Ascending aorta (tissue), 2 donors: ENCODE measurements around the gene SHISA9. TPM values are rescaled to one million over a fixed set of nuclear protein-coding genes. Genes with fewer than 3 reads are reported as not detected.

Experiments used
- DNase-seq, 2 donors: peaks; one replicate each; pipeline ENCODE4 v3.0.0-alpha.2; 2019; ENCODE audit warnings: low spot score in 2 of 2
- H3K27ac ChIP-seq, 2 donors: fragments of 200-600 bp; sonication (generic); one replicate each; pipeline ENCODE4 v1.5.1; 2016 to 2017; ENCODE audit warnings: mild to moderate bottlenecking in 1 of 2
- H3K27me3 ChIP-seq: fragments of 200-600 bp; sonication (generic); one replicate; pipeline ENCODE4 v1.5.1; 2017
- H3K36me3 ChIP-seq, 2 donors: fragments of 200-600 bp; sonication (generic); one replicate each; pipeline ENCODE4 v1.5.1; 2016
- H3K4me1 ChIP-seq, 2 donors: fragments of 200-600 bp; sonication (generic); one replicate each; pipeline ENCODE4 v1.5.1; 2016 to 2017; ENCODE audit warnings: mild to moderate bottlenecking in 1 of 2
- H3K4me3 ChIP-seq, 2 donors: fragments of 200-600 bp; sonication (generic); one replicate each; pipeline ENCODE4 v1.5.1; 2016 to 2017; ENCODE audit warnings: mild to moderate bottlenecking in 1 of 2
- H3K9me3 ChIP-seq, 2 donors: fragments of 200-600 bp; sonication (generic); one replicate each; pipeline ENCODE4 v1.5.1; 2016
- intact Hi-C: fragments of 100-400 bp; cut with DNase I; formaldehyde crosslinking; loops from one replicate; pipeline ENCODE4 v1.15.1; 2023
- total RNA-seq: library from RNA; depleted of rRNA; stranded (reverse); fragments of >200 nt; gene quantifications from one replicate; pipeline ENCODE4 v1.1.0, GENCODE V29; 2016
- TF ChIP-seq, protein P1 (sequence below), 3 experiments: fragments of 200-600 bp in 2 of 3; fragments of 450-650 bp in 1 of 3; sonication (generic) in 2 of 3; IDR thresholded peaks; one replicate each; pipeline ENCODE4 v1.5.1; 2016 to 2019; ENCODE audit warnings: antibody characterized with exemption in 3 of 3, mild to moderate bottlenecking in 1 of 3, moderate library complexity in 1 of 3

The SHISA9 gene
- total RNA-seq, 1 donor from 2014 or later: 8.9 TPM

DNA sequence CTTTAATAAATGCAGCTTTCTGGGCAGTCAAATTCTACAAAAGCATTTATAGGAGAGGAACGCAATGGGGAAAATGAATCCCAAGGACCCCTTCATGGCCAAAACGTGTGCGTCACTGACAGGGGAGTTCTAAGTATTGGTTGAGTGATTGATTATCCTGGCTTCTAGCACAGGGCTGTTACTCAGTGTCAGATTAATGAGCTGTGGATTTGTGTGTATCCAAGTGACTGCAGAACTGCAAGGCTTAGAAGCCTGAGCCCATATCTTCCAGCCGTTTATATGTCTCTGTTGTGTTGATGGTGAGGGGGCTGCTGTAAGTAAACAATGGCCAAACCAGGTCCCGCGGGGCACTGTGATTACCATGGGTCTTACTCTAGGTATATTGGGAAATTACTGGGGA lies 129.4 kb downstream of the SHISA9 start:
- Histone ChIP-seq H3K4me3 (no peak overlapping the region), H3K36me3 (no peaks in the 10 kb centered on the region), H3K4me1 (no peaks in the 10 kb centered on the region), H3K27ac (no peak overlapping the region), H3K27me3 (no peaks in the 10 kb centered on the region), H3K9me3 (no peaks in the 10 kb centered on the region)
- TF ChIP-seq, protein P1, sequence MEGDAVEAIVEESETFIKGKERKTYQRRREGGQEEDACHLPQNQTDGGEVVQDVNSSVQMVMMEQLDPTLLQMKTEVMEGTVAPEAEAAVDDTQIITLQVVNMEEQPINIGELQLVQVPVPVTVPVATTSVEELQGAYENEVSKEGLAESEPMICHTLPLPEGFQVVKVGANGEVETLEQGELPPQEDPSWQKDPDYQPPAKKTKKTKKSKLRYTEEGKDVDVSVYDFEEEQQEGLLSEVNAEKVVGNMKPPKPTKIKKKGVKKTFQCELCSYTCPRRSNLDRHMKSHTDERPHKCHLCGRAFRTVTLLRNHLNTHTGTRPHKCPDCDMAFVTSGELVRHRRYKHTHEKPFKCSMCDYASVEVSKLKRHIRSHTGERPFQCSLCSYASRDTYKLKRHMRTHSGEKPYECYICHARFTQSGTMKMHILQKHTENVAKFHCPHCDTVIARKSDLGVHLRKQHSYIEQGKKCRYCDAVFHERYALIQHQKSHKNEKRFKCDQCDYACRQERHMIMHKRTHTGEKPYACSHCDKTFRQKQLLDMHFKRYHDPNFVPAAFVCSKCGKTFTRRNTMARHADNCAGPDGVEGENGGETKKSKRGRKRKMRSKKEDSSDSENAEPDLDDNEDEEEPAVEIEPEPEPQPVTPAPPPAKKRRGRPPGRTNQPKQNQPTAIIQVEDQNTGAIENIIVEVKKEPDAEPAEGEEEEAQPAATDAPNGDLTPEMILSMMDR (IDR thresholded peaks at IDR 0.05): no peak
- intact Hi-C loops: no loop called here
- no peak for DNase-seq

DNA sequence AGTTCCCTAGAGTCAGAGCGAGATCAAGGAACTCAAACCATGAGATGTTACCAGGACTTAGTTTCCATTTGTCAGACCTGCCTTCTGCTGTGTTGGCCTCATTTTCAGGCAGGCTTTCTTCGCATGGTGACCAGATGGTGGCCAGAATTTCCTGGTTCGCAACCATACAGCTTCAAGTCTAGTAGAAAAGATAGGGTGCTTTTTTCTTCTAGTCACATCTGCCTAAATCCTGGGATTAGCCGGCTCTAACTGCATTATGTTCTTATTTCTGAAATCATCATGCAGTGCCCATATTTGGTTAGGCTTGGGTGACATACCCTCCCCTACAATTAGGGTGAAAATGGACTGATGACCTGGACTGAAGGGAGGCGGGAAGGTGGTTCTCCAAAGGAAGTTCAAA lies 131.5 kb downstream of the SHISA9 start:
- no peak for DNase-seq
- H3K36me3 ChIP-seq: no peaks in the 10 kb centered on the region
- H3K27me3 ChIP-seq: no peaks in the 10 kb centered on the region
- intact Hi-C loops: no loop called here
- no peaks in the 10 kb centered on the region for H3K9me3 ChIP-seq
- TF ChIP-seq, protein P1 (IDR thresholded peaks at IDR 0.05): no peak
- H3K27ac ChIP-seq: no peak overlapping the region
- H3K4me1 ChIP-seq: no peaks in the 10 kb centered on the region
- H3K4me3 ChIP-seq: no peak overlapping the region

DNA sequence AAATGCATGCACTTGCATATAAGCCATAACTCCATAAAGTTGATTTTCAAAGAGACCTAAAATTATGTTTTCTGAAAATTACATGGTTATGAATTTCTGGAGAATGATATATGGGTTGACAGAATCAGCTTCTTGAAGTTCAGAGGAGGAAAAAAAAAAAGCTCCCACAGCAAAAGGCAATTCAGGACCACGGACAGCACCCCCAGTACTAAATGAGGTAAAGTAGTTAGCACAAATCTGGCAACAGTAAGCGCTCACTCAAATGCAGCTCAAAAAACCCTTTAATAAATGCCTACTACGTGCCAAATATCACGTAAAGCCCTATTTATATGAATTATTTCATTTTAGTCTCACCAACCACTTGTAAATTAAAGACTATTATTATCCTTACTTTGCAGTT lies 135.2 kb downstream of the SHISA9 start:
- no peaks in the 10 kb centered on the region for H3K4me1 ChIP-seq
- no peak overlapping the region for H3K27ac ChIP-seq
- TF ChIP-seq, protein P1 (IDR thresholded peaks at IDR 0.05): no peak

DNA sequence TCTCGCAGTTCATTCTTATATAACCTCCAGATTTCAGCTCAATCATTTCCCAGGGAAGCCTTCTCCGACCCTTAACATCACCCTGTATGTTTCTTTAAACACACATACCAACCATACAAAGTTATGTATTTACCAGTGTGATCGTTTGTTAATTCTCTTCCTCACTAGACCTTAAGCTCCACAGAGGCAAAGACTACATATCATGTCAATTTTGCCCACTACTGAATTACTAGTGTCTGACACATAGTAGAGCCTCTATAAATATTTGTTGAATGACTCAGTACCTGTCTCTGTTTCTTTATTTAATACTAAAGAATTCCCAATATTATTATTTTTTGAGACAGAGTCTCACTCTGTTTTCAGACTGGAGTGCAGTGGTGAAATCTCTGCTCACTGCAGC lies 137.2 kb downstream of the SHISA9 start:
- no peaks in the 10 kb centered on the region for H3K9me3 ChIP-seq
- H3K36me3 ChIP-seq: no peaks in the 10 kb centered on the region
- H3K4me3 ChIP-seq: no peak overlapping the region
- no peaks in the 10 kb centered on the region for H3K4me1 ChIP-seq
- no peaks in the 10 kb centered on the region for H3K27me3 ChIP-seq
- H3K27ac ChIP-seq: no peak overlapping the region
- intact Hi-C loops: no loop called here
- TF ChIP-seq, protein P1 (IDR thresholded peaks at IDR 0.05): no peak
- no peak for DNase-seq

More for the DNA sequence above, 135.2 kb downstream of the SHISA9 start:
- no peak overlapping the region for H3K4me3 ChIP-seq
- H3K27me3 ChIP-seq: no peaks in the 10 kb centered on the region
- H3K36me3 ChIP-seq: no peaks in the 10 kb centered on the region
- no peaks in the 10 kb centered on the region for H3K9me3 ChIP-seq
- intact Hi-C loops: no loop called here
- DNase-seq: no peak

DNA sequence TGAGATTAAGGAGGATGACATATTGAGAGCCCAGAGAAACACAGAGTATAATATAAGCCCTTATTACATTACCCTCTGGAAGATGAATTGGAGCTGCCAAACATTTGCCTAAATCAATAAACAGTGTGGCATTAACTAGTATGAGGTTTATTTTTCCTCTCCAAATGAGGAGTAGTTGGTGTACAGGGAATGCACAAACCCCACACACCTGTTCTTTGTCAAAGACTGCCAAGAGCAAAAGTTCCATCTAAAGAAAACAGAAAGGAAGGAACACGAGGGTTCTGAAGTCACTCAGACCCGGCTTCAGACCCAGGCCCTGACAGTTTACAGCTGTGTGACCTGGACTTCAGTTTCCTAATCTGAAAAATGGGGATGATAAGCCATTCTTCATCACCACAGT lies 138.1 kb downstream of the SHISA9 start:
- no peaks in the 10 kb centered on the region for H3K9me3 ChIP-seq
- no peaks in the 10 kb centered on the region for H3K36me3 ChIP-seq
- H3K27ac ChIP-seq: no peak overlapping the region
- no peaks in the 10 kb centered on the region for H3K27me3 ChIP-seq
- DNase-seq: no peak
- intact Hi-C loops: no loop called here
- H3K4me3 ChIP-seq: no peak overlapping the region
- H3K4me1 ChIP-seq: no peaks in the 10 kb centered on the region
- TF ChIP-seq, protein P1 (IDR thresholded peaks at IDR 0.05): no peak

DNA sequence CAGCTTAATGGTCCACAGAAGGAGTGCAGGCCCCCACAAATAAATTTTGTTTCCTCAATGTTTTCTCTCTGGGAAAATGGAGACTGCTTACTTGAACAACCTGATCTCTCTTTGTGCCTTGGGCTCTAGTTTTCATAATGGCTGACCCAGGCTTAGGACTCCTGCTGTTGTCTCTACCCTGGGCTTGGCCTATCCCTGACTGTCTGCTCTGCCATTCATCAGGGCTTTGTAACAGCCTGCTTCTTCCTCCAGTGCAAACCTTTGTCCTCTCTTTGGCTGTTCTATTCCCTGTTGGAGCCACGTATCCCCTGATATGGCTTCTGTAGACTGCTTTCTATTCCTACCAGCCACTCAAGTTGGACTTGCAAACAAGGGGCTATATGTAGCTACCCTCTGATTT lies 139.8 kb downstream of the SHISA9 start:
- intact Hi-C loops: no loop called here
- Histone ChIP-seq H3K9me3 (no peaks in the 10 kb centered on the region), H3K36me3 (no peaks in the 10 kb centered on the region), H3K4me1 (no peaks in the 10 kb centered on the region), H3K4me3 (no peak overlapping the region), H3K27me3 (no peaks in the 10 kb centered on the region), H3K27ac (no peak overlapping the region)
- TF ChIP-seq, protein P1 (IDR thresholded peaks at IDR 0.05): no peak
- no peak for DNase-seq
